ENCODE measurements around the gene GPR27.
A peak's percentile ranks its signal among the peaks of the same experiment; 100 is the strongest.

Gene GPR27

GRCh38 chr3:71733319-71733718, 20.3 kb upstream of the GPR27 start:
- DNase-seq, result no peak

- no peak for DNase-seq
Measured at GRCh38 chr3:71734881-71735280, 18.8 kb upstream of the GPR27 start.

- DNase-seq, result no peak
Measured at GRCh38 chr3:71742621-71743020, 11.0 kb upstream of the GPR27 start.

- DNase-seq, result no peak
Measured at GRCh38 chr3:71744738-71745137, 8.9 kb upstream of the GPR27 start.

- no peak for DNase-seq
Measured at GRCh38 chr3:71751602-71752001, 2.1 kb upstream of the GPR27 start.

GRCh38 chr3:71752831-71753700, 589 bp upstream of the GPR27 start:
- no peak for DNase-seq

- no peak for DNase-seq
Measured at GRCh38 chr3:71754610-71755253, 1.1 kb downstream of the GPR27 start.

- DNase-seq, result no peak
Measured at GRCh38 chr3:71758091-71758490, 4.4 kb downstream of the GPR27 start.

GRCh38 chr3:71759401-71759800, 5.7 kb downstream of the GPR27 start:
- no peak for DNase-seq

- DNase-seq, result no peak
Measured at GRCh38 chr3:71760140-71760539, 6.5 kb downstream of the GPR27 start.

GRCh38 chr3:71763426-71763825, 9.8 kb downstream of the GPR27 start:
- no peak for DNase-seq

GRCh38 chr3:71771126-71771525, 17.5 kb downstream of the GPR27 start:
- no peak for DNase-seq

GRCh38 chr3:71771884-71772283, 18.2 kb downstream of the GPR27 start:
- DNase-seq, result no peak

GRCh38 chr3:71776538-71776937, 22.9 kb downstream of the GPR27 start:
- no peak for DNase-seq

- no peak for DNase-seq
Measured at GRCh38 chr3:71778353-71778752, 24.7 kb downstream of the GPR27 start.

GRCh38 chr3:71779674-71780377, 26.2 kb downstream of the GPR27 start:
- DNase-seq, result peak; percentile 64

GRCh38 chr3:71780430-71780829, 26.8 kb downstream of the GPR27 start:
- DNase-seq, result no peak

GRCh38 chr3:71783152-71783551, 29.5 kb downstream of the GPR27 start:
- no peak for DNase-seq

GRCh38 chr3:71784201-71784913, 30.7 kb downstream of the GPR27 start:
- DNase-seq, result no peak

GRCh38 chr3:71784914-71785531, 31.4 kb downstream of the GPR27 start, which contains the start of gene PROK2:
TSS of gene PROK2 (minus strand) at chr3:71785148. CDS start at chr3:71785052, 96 bp downstream.
- no peak for DNase-seq

- no peak for DNase-seq
Measured at GRCh38 chr3:71785532-71786216, 32.0 kb downstream of the GPR27 start.

- DNase-seq, result no peak
Measured at GRCh38 chr3:71786217-71786549, 32.5 kb downstream of the GPR27 start.
